ENCODE measurements around the gene WDR74. TPM values are rescaled to one million over a fixed set of nuclear protein-coding genes. Genes with fewer than 3 reads are reported as not detected.
A peak's percentile ranks its signal among the peaks of the same experiment; 100 is the strongest.

The WDR74 gene
- total and polyA plus RNA-seq, 2 of the 13 experiments (the other 11 are each of a cell fraction or from before 2014, with no cell fraction given), result 77.0 to 83.3 TPM

DNA sequence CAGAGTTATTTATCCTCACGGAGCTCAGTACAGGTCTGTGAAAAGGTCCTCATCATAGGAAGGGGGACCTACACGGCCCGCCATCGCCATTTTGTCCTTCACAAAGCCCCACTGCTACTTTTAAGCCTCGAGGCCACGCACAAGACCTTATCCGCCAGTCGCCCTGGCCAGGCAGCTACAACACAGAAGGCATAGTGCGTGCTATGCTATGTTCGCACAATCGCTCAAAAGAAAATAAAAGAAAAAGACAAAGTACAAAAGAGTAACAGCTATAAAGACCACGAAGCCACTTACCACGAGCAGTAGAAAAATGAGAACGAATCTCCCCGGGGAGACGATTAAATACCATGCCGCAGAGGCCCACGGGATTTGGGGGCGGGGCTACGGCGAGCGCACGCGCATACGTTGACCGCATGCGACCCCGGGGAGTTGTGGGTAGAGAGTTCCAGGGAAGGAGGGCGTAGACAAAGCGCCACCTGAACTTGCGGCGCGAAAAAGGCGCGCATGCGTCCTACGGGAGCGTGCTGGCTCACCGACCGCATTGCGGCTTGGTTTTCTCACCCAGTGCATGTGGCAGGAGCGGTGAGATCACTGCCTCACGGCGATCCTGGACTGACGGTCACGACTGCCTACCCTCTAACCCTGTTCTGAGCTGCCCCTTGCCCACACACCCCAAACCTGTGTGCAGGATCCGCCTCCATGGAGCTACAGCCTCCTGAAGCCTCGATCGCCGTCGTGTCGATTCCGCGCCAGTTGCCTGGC lies 16.4 kb upstream of the WDR74 start (continued):
- TF ChIP-seq, protein P1, sequence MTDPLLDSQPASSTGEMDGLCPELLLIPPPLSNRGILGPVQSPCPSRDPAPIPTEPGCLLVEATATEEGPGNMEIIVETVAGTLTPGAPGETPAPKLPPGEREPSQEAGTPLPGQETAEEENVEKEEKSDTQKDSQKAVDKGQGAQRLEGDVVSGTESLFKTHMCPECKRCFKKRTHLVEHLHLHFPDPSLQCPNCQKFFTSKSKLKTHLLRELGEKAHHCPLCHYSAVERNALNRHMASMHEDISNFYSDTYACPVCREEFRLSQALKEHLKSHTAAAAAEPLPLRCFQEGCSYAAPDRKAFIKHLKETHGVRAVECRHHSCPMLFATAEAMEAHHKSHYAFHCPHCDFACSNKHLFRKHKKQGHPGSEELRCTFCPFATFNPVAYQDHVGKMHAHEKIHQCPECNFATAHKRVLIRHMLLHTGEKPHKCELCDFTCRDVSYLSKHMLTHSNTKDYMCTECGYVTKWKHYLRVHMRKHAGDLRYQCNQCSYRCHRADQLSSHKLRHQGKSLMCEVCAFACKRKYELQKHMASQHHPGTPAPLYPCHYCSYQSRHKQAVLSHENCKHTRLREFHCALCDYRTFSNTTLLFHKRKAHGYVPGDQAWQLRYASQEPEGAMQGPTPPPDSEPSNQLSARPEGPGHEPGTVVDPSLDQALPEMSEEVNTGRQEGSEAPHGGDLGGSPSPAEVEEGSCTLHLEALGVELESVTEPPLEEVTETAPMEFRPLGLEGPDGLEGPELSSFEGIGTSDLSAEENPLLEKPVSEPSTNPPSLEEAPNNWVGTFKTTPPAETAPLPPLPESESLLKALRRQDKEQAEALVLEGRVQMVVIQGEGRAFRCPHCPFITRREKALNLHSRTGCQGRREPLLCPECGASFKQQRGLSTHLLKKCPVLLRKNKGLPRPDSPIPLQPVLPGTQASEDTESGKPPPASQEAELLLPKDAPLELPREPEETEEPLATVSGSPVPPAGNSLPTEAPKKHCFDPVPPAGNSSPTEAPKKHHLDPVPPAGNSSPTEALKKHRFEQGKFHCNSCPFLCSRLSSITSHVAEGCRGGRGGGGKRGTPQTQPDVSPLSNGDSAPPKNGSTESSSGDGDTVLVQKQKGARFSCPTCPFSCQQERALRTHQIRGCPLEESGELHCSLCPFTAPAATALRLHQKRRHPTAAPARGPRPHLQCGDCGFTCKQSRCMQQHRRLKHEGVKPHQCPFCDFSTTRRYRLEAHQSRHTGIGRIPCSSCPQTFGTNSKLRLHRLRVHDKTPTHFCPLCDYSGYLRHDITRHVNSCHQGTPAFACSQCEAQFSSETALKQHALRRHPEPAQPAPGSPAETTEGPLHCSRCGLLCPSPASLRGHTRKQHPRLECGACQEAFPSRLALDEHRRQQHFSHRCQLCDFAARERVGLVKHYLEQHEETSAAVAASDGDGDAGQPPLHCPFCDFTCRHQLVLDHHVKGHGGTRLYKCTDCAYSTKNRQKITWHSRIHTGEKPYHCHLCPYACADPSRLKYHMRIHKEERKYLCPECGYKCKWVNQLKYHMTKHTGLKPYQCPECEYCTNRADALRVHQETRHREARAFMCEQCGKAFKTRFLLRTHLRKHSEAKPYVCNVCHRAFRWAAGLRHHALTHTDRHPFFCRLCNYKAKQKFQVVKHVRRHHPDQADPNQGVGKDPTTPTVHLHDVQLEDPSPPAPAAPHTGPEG (CRISPR knock-in tag; IDR thresholded peaks at IDR 0.05), result peak; percentile 97
- no peak for TF ChIP-seq STAT5B (CRISPR knock-in tag; IDR thresholded peaks at IDR 0.05)
- TF ChIP-seq, protein P2, sequence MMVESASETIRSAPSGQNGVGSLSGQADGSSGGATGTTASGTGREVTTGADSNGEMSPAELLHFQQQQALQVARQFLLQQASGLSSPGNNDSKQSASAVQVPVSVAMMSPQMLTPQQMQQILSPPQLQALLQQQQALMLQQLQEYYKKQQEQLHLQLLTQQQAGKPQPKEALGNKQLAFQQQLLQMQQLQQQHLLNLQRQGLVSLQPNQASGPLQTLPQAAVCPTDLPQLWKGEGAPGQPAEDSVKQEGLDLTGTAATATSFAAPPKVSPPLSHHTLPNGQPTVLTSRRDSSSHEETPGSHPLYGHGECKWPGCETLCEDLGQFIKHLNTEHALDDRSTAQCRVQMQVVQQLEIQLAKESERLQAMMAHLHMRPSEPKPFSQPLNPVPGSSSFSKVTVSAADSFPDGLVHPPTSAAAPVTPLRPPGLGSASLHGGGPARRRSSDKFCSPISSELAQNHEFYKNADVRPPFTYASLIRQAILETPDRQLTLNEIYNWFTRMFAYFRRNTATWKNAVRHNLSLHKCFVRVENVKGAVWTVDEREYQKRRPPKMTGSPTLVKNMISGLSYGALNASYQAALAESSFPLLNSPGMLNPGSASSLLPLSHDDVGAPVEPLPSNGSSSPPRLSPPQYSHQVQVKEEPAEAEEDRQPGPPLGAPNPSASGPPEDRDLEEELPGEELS (CRISPR knock-in tag; IDR thresholded peaks at IDR 0.05), result peak; percentile 66
- TF ChIP-seq, protein P3, sequence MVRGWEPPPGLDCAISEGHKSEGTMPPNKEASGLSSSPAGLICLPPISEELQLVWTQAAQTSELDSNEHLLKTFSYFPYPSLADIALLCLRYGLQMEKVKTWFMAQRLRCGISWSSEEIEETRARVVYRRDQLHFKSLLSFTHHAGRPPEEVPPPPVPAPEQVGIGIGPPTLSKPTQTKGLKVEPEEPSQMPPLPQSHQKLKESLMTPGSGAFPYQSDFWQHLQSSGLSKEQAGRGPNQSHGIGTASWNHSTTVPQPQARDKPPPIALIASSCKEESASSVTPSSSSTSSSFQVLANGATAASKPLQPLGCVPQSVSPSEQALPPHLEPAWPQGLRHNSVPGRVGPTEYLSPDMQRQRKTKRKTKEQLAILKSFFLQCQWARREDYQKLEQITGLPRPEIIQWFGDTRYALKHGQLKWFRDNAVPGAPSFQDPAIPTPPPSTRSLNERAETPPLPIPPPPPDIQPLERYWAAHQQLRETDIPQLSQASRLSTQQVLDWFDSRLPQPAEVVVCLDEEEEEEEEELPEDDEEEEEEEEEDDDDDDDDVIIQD (CRISPR knock-in tag; IDR thresholded peaks at IDR 0.05; ENCODE audit: low read depth), result peak; percentile 43
- TF ChIP-seq SIN3A (IDR thresholded peaks at IDR 0.05; ENCODE audit: borderline replicate concordance, low read depth, low read length), result 0 out of 2 replicates have a peak, but pooled peaks have one; percentile 83
- peak; percentile 93; the same call in 1 of the 2 replicates for TF ChIP-seq GLI4 (CRISPR knock-in tag; IDR thresholded peaks at IDR 0.05; ENCODE audit: borderline replicate concordance)
- TF ChIP-seq, protein P4, sequence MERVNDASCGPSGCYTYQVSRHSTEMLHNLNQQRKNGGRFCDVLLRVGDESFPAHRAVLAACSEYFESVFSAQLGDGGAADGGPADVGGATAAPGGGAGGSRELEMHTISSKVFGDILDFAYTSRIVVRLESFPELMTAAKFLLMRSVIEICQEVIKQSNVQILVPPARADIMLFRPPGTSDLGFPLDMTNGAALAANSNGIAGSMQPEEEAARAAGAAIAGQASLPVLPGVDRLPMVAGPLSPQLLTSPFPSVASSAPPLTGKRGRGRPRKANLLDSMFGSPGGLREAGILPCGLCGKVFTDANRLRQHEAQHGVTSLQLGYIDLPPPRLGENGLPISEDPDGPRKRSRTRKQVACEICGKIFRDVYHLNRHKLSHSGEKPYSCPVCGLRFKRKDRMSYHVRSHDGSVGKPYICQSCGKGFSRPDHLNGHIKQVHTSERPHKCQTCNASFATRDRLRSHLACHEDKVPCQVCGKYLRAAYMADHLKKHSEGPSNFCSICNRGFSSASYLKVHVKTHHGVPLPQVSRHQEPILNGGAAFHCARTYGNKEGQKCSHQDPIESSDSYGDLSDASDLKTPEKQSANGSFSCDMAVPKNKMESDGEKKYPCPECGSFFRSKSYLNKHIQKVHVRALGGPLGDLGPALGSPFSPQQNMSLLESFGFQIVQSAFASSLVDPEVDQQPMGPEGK (CRISPR knock-in tag; IDR thresholded peaks at IDR 0.05), result no peak; the same call in none of the 2 replicates
- peak; percentile 25; the same call in 1 of the 2 replicates for TF ChIP-seq ZNF296 (CRISPR knock-in tag; conservative IDR thresholded peaks at IDR 0.05)
- peak; percentile 81; the same call in 1 of the 2 replicates for TF ChIP-seq RXRA (CRISPR knock-in tag; IDR thresholded peaks at IDR 0.05)
- TF ChIP-seq ZNF749 (CRISPR knock-in tag; IDR thresholded peaks at IDR 0.05; ENCODE audit: borderline replicate concordance), result peak; percentile 95
- TF ChIP-seq EED (CRISPR knock-in tag; IDR thresholded peaks at IDR 0.05), result peak; percentile 96
- no peak for TF ChIP-seq RFX3 (CRISPR knock-in tag; IDR thresholded peaks at IDR 0.05)
- TF ChIP-seq SOX13 (IDR thresholded peaks at IDR 0.05), result peak; percentile 69; the same call in 1 of the 2 replicates
- TF ChIP-seq SOX13 (CRISPR knock-in tag; conservative IDR thresholded peaks at IDR 0.05 in 1 of 2, IDR thresholded peaks at IDR 0.05 in 1 of 2), result peak in 1 of 2 experiments; percentile 33; a peak in 1 of 4 replicates
- no peak for TF ChIP-seq AGO1 (IDR thresholded peaks at IDR 0.05; ENCODE audit: low read depth, low read length, poor library complexity, severe bottlenecking)

Measured in HepG2 (cell line).